H9 (cell line): ENCODE data around the gene GRM1. TPM values are rescaled to one million over a fixed set of nuclear protein-coding genes. Genes with fewer than 3 reads are reported as not detected.

Experiments
- DNase-seq: peaks from one replicate; pipeline ENCODE4 v3.0.0-alpha.2; 2017
- H2AFZ ChIP-seq: one replicate; pipeline ENCODE4 v1.6.1; 2013; ENCODE audit warnings: mild to moderate bottlenecking, low read length, control low read depth, moderate library complexity
- H2AK5ac ChIP-seq: 2 replicates; pipeline ENCODE4 v1.6.1; 2013; ENCODE audit warnings: low read length, control low read depth, mixed read lengths; ENCODE audit not compliant: insufficient read length
- H2BK120ac ChIP-seq: one replicate; pipeline ENCODE4 v1.6.1; 2013; ENCODE audit warnings: low read depth, mild to moderate bottlenecking, low read length, control low read depth, inconsistent platforms; ENCODE audit not compliant: poor library complexity, severe bottlenecking
- H2BK12ac ChIP-seq: 2 replicates; pipeline ENCODE4 v1.6.1; 2013; ENCODE audit warnings: low read length, control low read depth, mixed read lengths, low read depth; ENCODE audit not compliant: insufficient read length
- H2BK15ac ChIP-seq: 2 replicates; pipeline ENCODE4 v1.6.1; 2013; ENCODE audit warnings: low read depth, low read length, control low read depth
- H2BK20ac ChIP-seq: one replicate; pipeline ENCODE4 v1.6.1; 2013; ENCODE audit warnings: low read depth, mild to moderate bottlenecking, low read length, control low read depth, inconsistent platforms; ENCODE audit not compliant: poor library complexity, severe bottlenecking
- H2BK5ac ChIP-seq: 2 replicates; pipeline ENCODE4 v1.6.1; 2013; ENCODE audit warnings: low read length, control low read depth, mixed read lengths; ENCODE audit not compliant: insufficient read length
- H3K14ac ChIP-seq: 2 replicates; pipeline ENCODE4 v1.6.1; 2013; ENCODE audit warnings: low read length, control low read depth; ENCODE audit not compliant: insufficient read depth
- H3K18ac ChIP-seq: 2 replicates; pipeline ENCODE4 v1.6.1; 2013; ENCODE audit warnings: low read depth, mild to moderate bottlenecking, mixed read lengths, low read length, control low read depth; ENCODE audit not compliant: insufficient read length
- H3K23ac ChIP-seq: 2 replicates; pipeline ENCODE4 v1.6.1; 2013; ENCODE audit warnings: low read length, control low read depth, mixed read lengths, low read depth; ENCODE audit not compliant: insufficient read length
- H3K23me2 ChIP-seq: 2 replicates; pipeline ENCODE4 v1.6.1; 2013; ENCODE audit warnings: low read depth, mild to moderate bottlenecking, mixed read lengths, low read length, control low read depth; ENCODE audit not compliant: insufficient read length, poor library complexity, severe bottlenecking
- H3K27ac ChIP-seq: 2 replicates; pipeline ENCODE4 v1.5.1; 2013; ENCODE audit warnings: low read length, control low read depth, mixed read lengths, low read depth; ENCODE audit not compliant: insufficient read length
- H3K27me3 ChIP-seq: 2 replicates; pipeline ENCODE4 v1.6.1; 2013; ENCODE audit warnings: low read length, control low read depth, inconsistent platforms; ENCODE audit not compliant: insufficient read depth
- H3K4ac ChIP-seq: 2 replicates; pipeline ENCODE4 v1.6.1; 2013; ENCODE audit warnings: low read depth, mild to moderate bottlenecking, control low read depth, inconsistent platforms, low read length, moderate library complexity
- H3K4me1 ChIP-seq: 2 replicates; pipeline ENCODE4 v1.6.1; 2013; ENCODE audit warnings: low read length, control low read depth, inconsistent platforms; ENCODE audit not compliant: insufficient read depth
- H3K4me2 ChIP-seq: 2 replicates; pipeline ENCODE4 v1.6.1; 2013; ENCODE audit warnings: low read length, control low read depth, mixed read lengths; ENCODE audit not compliant: insufficient read length, insufficient read depth
- H3K56ac ChIP-seq: 2 replicates; pipeline ENCODE4 v1.6.1; 2013; ENCODE audit warnings: low read depth, mild to moderate bottlenecking, mixed read lengths, low read length, control low read depth; ENCODE audit not compliant: insufficient read length
- H3K79me1 ChIP-seq: 2 replicates; pipeline ENCODE4 v1.6.1; 2013; ENCODE audit warnings: low read depth, mild to moderate bottlenecking, moderate library complexity, low read length, control low read depth, inconsistent platforms; ENCODE audit not compliant: insufficient read depth, poor library complexity, severe bottlenecking
- H3K79me2 ChIP-seq: 2 replicates; pipeline ENCODE4 v1.6.1; 2013; ENCODE audit warnings: low read length, control low read depth, inconsistent platforms; ENCODE audit not compliant: insufficient read depth
- H3K9ac ChIP-seq: 2 replicates; pipeline ENCODE4 v1.6.1; 2013; ENCODE audit warnings: low read length, control low read depth, mixed read lengths; ENCODE audit not compliant: insufficient read length; ENCODE audit errors: extremely low read depth
- H3K9me3 ChIP-seq: one replicate; pipeline ENCODE4 v1.6.1; 2013; ENCODE audit warnings: low read depth, low read length, inconsistent platforms; ENCODE audit not compliant: control insufficient read depth
- H3T11ph ChIP-seq: one replicate; pipeline ENCODE4 v1.6.1; 2013; ENCODE audit warnings: mild to moderate bottlenecking, low read length, control low read depth, inconsistent platforms
- H4K20me1 ChIP-seq: one replicate; pipeline ENCODE4 v1.6.1; 2013; ENCODE audit not compliant: control insufficient read depth, insufficient read length, insufficient read depth
- H4K5ac ChIP-seq: 2 replicates; pipeline ENCODE4 v1.6.1; 2013; ENCODE audit warnings: low read depth, mild to moderate bottlenecking, mixed read lengths, low read length, control low read depth; ENCODE audit not compliant: insufficient read length
- H4K8ac ChIP-seq: replicated peaks from 2 replicates; pipeline ENCODE4 v1.6.1; 2013; ENCODE audit warnings: low read length, control low read depth, mixed read lengths, low read depth; ENCODE audit not compliant: insufficient read length
- H4K91ac ChIP-seq: 2 replicates; pipeline ENCODE4 v1.6.1; 2013; ENCODE audit warnings: low read depth, mild to moderate bottlenecking, moderate library complexity, mixed read lengths, low read length, control low read depth; ENCODE audit not compliant: insufficient read length
- H3K27ac Mint-ChIP-seq, 3 experiments: 2 replicates in 2 of 3; 3 replicates in 1 of 3; pipeline ENCODE4 v1.8.0; 2020 to 2021; ENCODE audit warnings: mixed read lengths in 3 of 3, mild to moderate bottlenecking in 1 of 3, moderate library complexity in 1 of 3
- H3K27me3 Mint-ChIP-seq: 2 replicates; pipeline ENCODE4 v1.8.0; 2021; ENCODE audit warnings: low read depth, mild to moderate bottlenecking, moderate library complexity, mixed read lengths
- H3K36me3 Mint-ChIP-seq, 3 experiments: 2 replicates in 2 of 3; 3 replicates in 1 of 3; pipeline ENCODE4 v1.8.0; 2020 to 2021; ENCODE audit warnings: low read depth in 3 of 3, mixed read lengths in 3 of 3; ENCODE audit not compliant: insufficient read depth in 1 of 3
- H3K4me1 Mint-ChIP-seq, 2 experiments: 2 replicates each; pipeline ENCODE4 v1.8.0; 2020; ENCODE audit warnings: mixed read lengths in 2 of 2
- H3K4me3 Mint-ChIP-seq, 2 experiments: 2 replicates in 1 of 2; 3 replicates in 1 of 2; pipeline ENCODE4 v1.8.0; 2020 to 2021; ENCODE audit warnings: mild to moderate bottlenecking in 2 of 2, mixed read lengths in 2 of 2, moderate library complexity in 1 of 2
- H3K9me3 Mint-ChIP-seq, 2 experiments: 2 replicates in 1 of 2; 3 replicates in 1 of 2; pipeline ENCODE4 v1.8.0; 2020; ENCODE audit warnings: mild to moderate bottlenecking in 2 of 2, mixed read lengths in 2 of 2, moderate library complexity in 1 of 2
- CTCF ChIP-seq: fragments of 200-600 bp; sonication (generic); conservative IDR thresholded peaks from 3 replicates; pipeline ENCODE4 v1.8.0; 2021; ENCODE audit warnings: antibody characterized with exemption, mild to moderate bottlenecking
- WGBS: extraction: QIAGEN DNeasy Blood & Tissue Kit; methylation state at CpG from one replicate; pipeline ENCODE4 v1.1.7; 2013; ENCODE audit warnings: missing lambda C conversion rate, low lambda C conversion rate, mixed read lengths; ENCODE audit not compliant: insufficient read length; ENCODE audit errors: extremely low coverage; 5-methylcytosine and 5-hydroxymethylcytosine counted together
- total RNA-seq: library from RNA; stranded (reverse); gene quantifications from 2 replicates; pipeline ENCODE4 v1.2.1, GENCODE V29; 2021

The GRM1 gene
- total RNA-seq, 1 experiment from 2014 or later, result 0.39 TPM

DNA sequence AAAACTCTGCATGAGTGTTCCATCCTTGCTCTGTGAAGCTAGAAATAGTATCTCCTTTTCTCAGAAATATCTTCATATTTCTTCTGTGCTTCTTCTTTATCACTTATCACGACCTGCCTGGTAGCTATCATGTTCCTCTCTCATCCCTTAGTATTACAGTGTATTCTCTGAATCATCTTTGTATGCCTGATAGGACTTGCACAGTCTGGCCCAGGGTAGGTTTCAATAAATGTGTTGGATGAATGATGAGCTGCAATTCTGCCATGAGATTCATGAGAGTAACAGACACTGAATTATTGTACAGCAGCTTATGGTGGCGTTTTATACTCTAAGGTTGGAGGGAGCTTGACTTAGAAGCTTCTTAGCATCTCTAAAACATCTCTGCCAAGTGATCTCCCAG lies 66.6 kb downstream of the GRM1 start:
- DNase-seq, result no peak
- H2BK120ac ChIP-seq, result no peak overlapping the region
- H3K79me1 ChIP-seq, result no peaks in the 10 kb centered on the region
- H3K23me2 ChIP-seq, result no peaks in the 10 kb centered on the region
- H3K9me3 ChIP-seq, result no peaks in the 10 kb centered on the region
- Mint-ChIP-seq H3K4me1 (peaks cover 5 to 18% of the 10 kb centered on the region in 2 experiments), H3K36me3 (no peaks in the 10 kb centered on the region), H3K27ac (no peak overlapping the region), H3K4me3 (no peak overlapping the region), H3K9me3 (no peaks in the 10 kb centered on the region), H3K27me3 (no peaks in the 10 kb centered on the region)
- no peak overlapping the region for H4K5ac ChIP-seq
- no peaks in the 10 kb centered on the region for H3K79me2 ChIP-seq
- TF ChIP-seq CTCF, result no peak
- no peak overlapping the region for H3K56ac ChIP-seq
- no peak overlapping the region for H3K14ac ChIP-seq
- no peak overlapping the region for H2BK20ac ChIP-seq
- no peak overlapping the region for H3K4ac ChIP-seq
- WGBS, result no CpG with 5 or more reads among the region's 2 CpGs
- no peak overlapping the region for H3K18ac ChIP-seq
- H4K91ac ChIP-seq, result no peak overlapping the region
- H2AFZ ChIP-seq, result no peak overlapping the region
- no peak overlapping the region for H3T11ph ChIP-seq
- no peak overlapping the region for H3K27ac ChIP-seq
- no peaks in the 10 kb centered on the region for H3K27me3 ChIP-seq
- H3K4me1 ChIP-seq, result no peaks in the 10 kb centered on the region
- H3K23ac ChIP-seq, result no peak overlapping the region
- no peak overlapping the region for H2BK15ac ChIP-seq
- H2BK5ac ChIP-seq, result no peak overlapping the region
- no peak overlapping the region for H2AK5ac ChIP-seq
- H3K4me2 ChIP-seq, result no peak overlapping the region
- no peak overlapping the region for H4K8ac ChIP-seq
- no peaks in the 10 kb centered on the region for H4K20me1 ChIP-seq
- H3K9ac ChIP-seq, result no peak overlapping the region
- no peak overlapping the region for H2BK12ac ChIP-seq
